ENCODE results near the gene VTN. TPM values are rescaled to one million over a fixed set of nuclear protein-coding genes. Genes with fewer than 3 reads are reported as not detected.

The VTN gene
- total RNA-seq, 2 experiments from 2014 or later, result not detected

- Mint-ChIP-seq H3K36me3 (peaks cover 8% of the 10 kb centered on the region), H3K27ac (peak overlapping the region; percentile 87)
- intact Hi-C loops (cut with micrococcal nuclease), result loop anchor here (1.0 kb wide), 5 partner anchors 9 to 616 kb away; partner anchors contain the start of genes POLDIP2, SARM1 and TMEM97
Observed at GRCh38 chr17:28335959-28336871, 33.9 kb downstream of the VTN start.

GRCh38 chr17:28335201-28335958 is 34.7 kb downstream of the VTN start, which contains the start of the genes IFT20 and TNFAIP1:
IFT20 (minus strand) TSS chr17:28335472; CDS start chr17:28331985, 3,487 bp downstream.
TNFAIP1 (plus strand) TSS chr17:28335761; CDS start chr17:28339522, 3,761 bp downstream.
- intact Hi-C loops (cut with micrococcal nuclease), result loop anchor here (1.0 kb wide), 5 partner anchors 8 to 617 kb away; partner anchors contain the start of genes POLDIP2, SARM1 and TMEM97
- no peaks in the 10 kb centered on the region for H3K27me3 Mint-ChIP-seq
- no peaks in the 10 kb centered on the region for H3K9me3 Mint-ChIP-seq
- CTCF ChIA-PET, result interaction anchor here (0.6 to 3.9 kb wide), 12 partner anchors 9 to 106 kb away, joined by 3 to 13 read pairs (median 4); partner anchors contain the start of gene POLDIP2
- peaks cover 36% of the 10 kb centered on the region for H3K4me1 Mint-ChIP-seq (ENCODE audit: low read depth)
- POLR2A ChIA-PET, result interaction anchor here (1.1 to 2.3 kb wide), 9 partner anchors 9 to 236 kb away, joined by 4 to 40 read pairs (median 5); partner anchors contain the start of genes PIGS, POLDIP2, SARM1 and TMEM97
- H3K4me3 Mint-ChIP-seq, result peak within 1 kb of the TSS; percentile 94
- H3K36me3 Mint-ChIP-seq, result peaks cover 6% of the 10 kb centered on the region
- H3K27ac Mint-ChIP-seq, result peak within 1 kb of the TSS; percentile 87
- DNase-seq, result peak; percentile 99

More at GRCh38 chr17:28335959-28336871, 33.9 kb downstream of the VTN start:
- DNase-seq, result peak; percentile 42
- no peaks in the 10 kb centered on the region for H3K27me3 Mint-ChIP-seq
- POLR2A ChIA-PET, result interaction anchor here (1.1 to 2.3 kb wide), 9 partner anchors 9 to 235 kb away, joined by 4 to 40 read pairs (median 5); partner anchors contain the start of genes PIGS, POLDIP2, SARM1 and TMEM97
- H3K9me3 Mint-ChIP-seq, result no peaks in the 10 kb centered on the region
- H3K4me3 Mint-ChIP-seq, result peak overlapping the region; percentile 94
- CTCF ChIA-PET, result interaction anchor here (0.6 to 3.9 kb wide), 11 partner anchors 9 to 107 kb away, joined by 3 to 13 read pairs (median 4); partner anchors contain the start of gene POLDIP2
- H3K4me1 Mint-ChIP-seq (ENCODE audit: low read depth), result peaks cover 36% of the 10 kb centered on the region

- intact Hi-C loops (cut with micrococcal nuclease), result loop anchor here (1.0 kb wide), 5 partner anchors 7 to 618 kb away; partner anchors contain the start of genes POLDIP2, SARM1 and TMEM97
- Mint-ChIP-seq H3K9me3 (no peaks in the 10 kb centered on the region), H3K4me3 (peak overlapping the region; percentile 94), H3K4me1 (ENCODE audit: low read depth) (peaks cover 36% of the 10 kb centered on the region), H3K27ac (peak overlapping the region; percentile 87), H3K27me3 (no peaks in the 10 kb centered on the region), H3K36me3 (peaks cover 3% of the 10 kb centered on the region)
- ChIA-PET POLR2A (interaction anchor here (1.1 to 2.3 kb wide), 9 partner anchors 9 to 237 kb away, joined by 4 to 40 read pairs (median 5); partner anchors contain the start of genes PIGS, POLDIP2, SARM1 and TMEM97), CTCF (interaction anchor here (0.9 to 3.9 kb wide), 7 partner anchors 9 to 104 kb away, joined by 3 to 13 read pairs (median 4); partner anchors contain the start of gene POLDIP2)
- DNase-seq, result no peak
Observed at GRCh38 chr17:28334666-28335200, 35.4 kb downstream of the VTN start.

- intact Hi-C loops (cut with micrococcal nuclease), result no loop called here
- Mint-ChIP-seq H3K36me3 (peaks cover 3% of the 10 kb centered on the region), H3K27ac (no peak overlapping the region), H3K9me3 (no peaks in the 10 kb centered on the region), H3K27me3 (no peaks in the 10 kb centered on the region), H3K4me3 (peak overlapping the region; percentile 94), H3K4me1 (ENCODE audit: low read depth) (peaks cover 36% of the 10 kb centered on the region)
- DNase-seq, result no peak
- ChIA-PET POLR2A (interaction anchor here (2.1 kb wide), 1 partner anchor 14 kb away, joined by 9 read pairs; no protein-coding TSS in a partner anchor), CTCF (interaction anchor here (2.1 to 3.9 kb wide), 2 partner anchors 14 to 24 kb away, joined by 9 to 13 read pairs; partner anchors contain the start of gene POLDIP2)
Observed at GRCh38 chr17:28334171-28334570, 35.9 kb downstream of the VTN start.

- H3K4me3 Mint-ChIP-seq, result no peak overlapping the region
- no peaks in the 10 kb centered on the region for H3K27me3 Mint-ChIP-seq
- ChIA-PET POLR2A (interaction anchor here (0.6 to 0.7 kb wide), 2 partner anchors 14 to 65 kb away, joined by 3 read pairs; partner anchors contain the start of gene TMEM97), CTCF (interaction anchor here (3.9 kb wide), 1 partner anchor 13 kb away, joined by 13 read pairs; no protein-coding TSS in a partner anchor)
- intact Hi-C loops (cut with micrococcal nuclease), result no loop called here
- no peaks in the 10 kb centered on the region for H3K9me3 Mint-ChIP-seq
- peaks cover 38% of the 10 kb centered on the region for H3K4me1 Mint-ChIP-seq (ENCODE audit: low read depth)
- no peak for DNase-seq
- peaks cover 5% of the 10 kb centered on the region for H3K36me3 Mint-ChIP-seq
- no peak overlapping the region for H3K27ac Mint-ChIP-seq
Observed at GRCh38 chr17:28333083-28333746, 36.9 kb downstream of the VTN start.

GRCh38 chr17:28331891-28332420 is 38.2 kb downstream of the VTN start:
- ChIA-PET CTCF (no interaction called here), POLR2A (no interaction called here)
- H3K9me3 Mint-ChIP-seq, result no peaks in the 10 kb centered on the region
- peaks cover 16% of the 10 kb centered on the region for H3K36me3 Mint-ChIP-seq
- H3K27ac Mint-ChIP-seq, result no peak overlapping the region
- H3K4me1 Mint-ChIP-seq (ENCODE audit: low read depth), result peaks cover 42% of the 10 kb centered on the region
- intact Hi-C loops (cut with micrococcal nuclease), result no loop called here
- DNase-seq, result no peak
- no peaks in the 10 kb centered on the region for H3K27me3 Mint-ChIP-seq
- no peak overlapping the region for H3K4me3 Mint-ChIP-seq

- CTCF ChIA-PET, result interaction anchor here (1.3 kb wide), 1 partner anchor 79 kb away, joined by 3 read pairs; no protein-coding TSS in a partner anchor
- H3K36me3 Mint-ChIP-seq, result peaks cover 27% of the 10 kb centered on the region
- H3K9me3 Mint-ChIP-seq, result no peaks in the 10 kb centered on the region
- intact Hi-C loops (cut with micrococcal nuclease), result no loop called here
- H3K4me1 Mint-ChIP-seq (ENCODE audit: low read depth), result peaks cover 41% of the 10 kb centered on the region
- no peak for DNase-seq
- H3K27ac Mint-ChIP-seq, result no peak overlapping the region
- no peaks in the 10 kb centered on the region for H3K27me3 Mint-ChIP-seq
- POLR2A ChIA-PET, result interaction anchor here (1.0 kb wide), 1 partner anchor 11 kb away, joined by 3 read pairs; no protein-coding TSS in a partner anchor
- no peak overlapping the region for H3K4me3 Mint-ChIP-seq
Observed at GRCh38 chr17:28330671-28331070, 39.4 kb downstream of the VTN start.

GRCh38 chr17:28328325-28328724 is 41.8 kb downstream of the VTN start:
- H3K9me3 Mint-ChIP-seq, result no peaks in the 10 kb centered on the region
- CTCF ChIA-PET, result no interaction called here
- peaks cover 29% of the 10 kb centered on the region for H3K4me1 Mint-ChIP-seq (ENCODE audit: low read depth)
- H3K27me3 Mint-ChIP-seq, result no peaks in the 10 kb centered on the region
- peaks cover 28% of the 10 kb centered on the region for H3K36me3 Mint-ChIP-seq
- intact Hi-C loops (cut with micrococcal nuclease), result no loop called here
- H3K27ac Mint-ChIP-seq, result peak overlapping the region; percentile 9
- H3K4me3 Mint-ChIP-seq, result no peak overlapping the region
- POLR2A ChIA-PET, result no interaction called here
- DNase-seq, result no peak

GRCh38 chr17:28327709-28328108 is 42.4 kb downstream of the VTN start:
- ChIA-PET CTCF (no interaction called here), POLR2A (no interaction called here)

GRCh38 chr17:28327031-28327607 is 43.0 kb downstream of the VTN start:
- H3K9me3 Mint-ChIP-seq, result no peaks in the 10 kb centered on the region
- no peak overlapping the region for H3K4me3 Mint-ChIP-seq
- ChIA-PET CTCF (no interaction called here), POLR2A (no interaction called here)
- DNase-seq, result peak; percentile 58
- peaks cover 28% of the 10 kb centered on the region for H3K36me3 Mint-ChIP-seq
- peak overlapping the region; percentile 60 for H3K27ac Mint-ChIP-seq
- intact Hi-C loops (cut with micrococcal nuclease), result loop anchor here (1.0 kb wide), 1 partner anchor 8 kb away; the partner anchor contains the start of genes IFT20 and TNFAIP1
- H3K27me3 Mint-ChIP-seq, result no peaks in the 10 kb centered on the region
- peaks cover 27% of the 10 kb centered on the region for H3K4me1 Mint-ChIP-seq (ENCODE audit: low read depth)

More at GRCh38 chr17:28327709-28328108, 42.4 kb downstream of the VTN start:
- H3K9me3 Mint-ChIP-seq, result no peaks in the 10 kb centered on the region
- H3K4me1 Mint-ChIP-seq (ENCODE audit: low read depth), result peaks cover 29% of the 10 kb centered on the region
- H3K27me3 Mint-ChIP-seq, result no peaks in the 10 kb centered on the region
- no peak for DNase-seq
- intact Hi-C loops (cut with micrococcal nuclease), result loop anchor here (1.0 kb wide), 1 partner anchor 8 kb away; the partner anchor contains the start of genes IFT20 and TNFAIP1
- H3K27ac Mint-ChIP-seq, result no peak overlapping the region
- H3K36me3 Mint-ChIP-seq, result peaks cover 28% of the 10 kb centered on the region
- H3K4me3 Mint-ChIP-seq, result no peak overlapping the region
